NCI-H2107 treated with DMSO at 0.1 percent for 48 hours (cell line): Measurements from ENCODE around the gene SRMS.

Experiments
- DNase-seq: peaks from one replicate; lab custom pipeline; 2025; ENCODE audit not compliant: unreplicated experiment; lab: John Stamatoyannopoulos, UW

The SRMS gene

DNA sequence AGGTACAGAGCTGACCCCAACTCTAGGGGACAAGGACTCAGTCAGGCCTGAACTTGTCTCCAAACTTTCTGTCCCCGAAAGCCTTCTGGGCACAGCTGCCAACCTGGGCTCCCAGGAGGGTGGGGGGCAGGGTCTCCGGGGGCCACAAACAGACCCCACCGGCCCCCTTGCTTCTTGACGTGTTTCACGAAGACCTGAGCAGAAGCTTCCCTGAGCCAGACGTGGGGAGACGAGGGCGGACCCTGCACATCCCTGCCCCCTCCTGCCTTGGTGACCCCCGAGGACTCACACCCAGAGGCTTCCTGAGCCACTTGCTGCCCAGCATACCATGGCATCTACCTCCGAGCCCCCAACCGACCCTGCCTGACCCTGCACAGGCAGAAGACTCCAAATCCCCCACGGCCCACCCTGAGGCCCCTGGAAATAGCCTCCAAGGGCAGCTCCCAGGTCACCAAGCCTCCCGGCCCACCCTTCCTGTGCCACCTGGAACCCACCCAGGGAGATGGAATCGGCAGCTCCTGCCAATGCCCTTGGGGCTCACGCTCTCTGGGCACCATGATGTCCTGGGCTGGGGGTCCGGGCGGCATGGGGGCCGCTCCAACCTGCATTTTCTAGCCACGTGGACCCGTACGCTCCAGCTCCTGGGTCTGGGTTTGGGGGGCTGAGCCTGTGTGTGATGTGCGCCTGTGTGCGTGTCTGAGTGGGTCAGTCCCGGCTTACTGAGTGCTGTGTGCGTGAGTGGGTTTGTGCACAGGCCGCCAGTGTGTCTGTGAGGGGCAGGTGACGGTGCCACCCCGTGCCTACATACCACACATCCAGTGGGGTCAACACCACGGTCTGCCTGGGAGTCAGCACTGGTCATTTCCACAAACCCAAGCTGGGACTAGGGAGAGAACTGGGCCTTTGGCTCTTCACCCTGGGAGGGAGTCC is 7.8 kb downstream of the SRMS start:
- no peak for DNase-seq

DNA sequence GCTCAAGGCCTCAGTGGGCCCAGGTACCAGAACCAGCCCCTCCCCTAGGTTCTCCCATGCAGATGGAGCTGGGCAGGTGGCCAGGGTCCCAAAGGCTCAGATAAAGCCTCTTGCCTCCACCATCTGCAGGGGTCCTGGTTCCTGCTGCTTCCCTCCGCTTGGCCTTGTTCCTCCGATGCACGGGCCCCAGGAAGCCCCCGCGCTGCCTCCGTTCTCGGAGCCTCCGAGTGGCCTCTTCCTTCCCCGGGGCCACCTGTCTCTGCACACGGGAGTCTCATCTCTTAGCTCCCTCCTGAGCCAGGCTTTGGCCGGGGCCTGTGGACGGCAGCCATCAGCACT is 8.5 kb downstream of the SRMS start:
- no peak for DNase-seq

DNA sequence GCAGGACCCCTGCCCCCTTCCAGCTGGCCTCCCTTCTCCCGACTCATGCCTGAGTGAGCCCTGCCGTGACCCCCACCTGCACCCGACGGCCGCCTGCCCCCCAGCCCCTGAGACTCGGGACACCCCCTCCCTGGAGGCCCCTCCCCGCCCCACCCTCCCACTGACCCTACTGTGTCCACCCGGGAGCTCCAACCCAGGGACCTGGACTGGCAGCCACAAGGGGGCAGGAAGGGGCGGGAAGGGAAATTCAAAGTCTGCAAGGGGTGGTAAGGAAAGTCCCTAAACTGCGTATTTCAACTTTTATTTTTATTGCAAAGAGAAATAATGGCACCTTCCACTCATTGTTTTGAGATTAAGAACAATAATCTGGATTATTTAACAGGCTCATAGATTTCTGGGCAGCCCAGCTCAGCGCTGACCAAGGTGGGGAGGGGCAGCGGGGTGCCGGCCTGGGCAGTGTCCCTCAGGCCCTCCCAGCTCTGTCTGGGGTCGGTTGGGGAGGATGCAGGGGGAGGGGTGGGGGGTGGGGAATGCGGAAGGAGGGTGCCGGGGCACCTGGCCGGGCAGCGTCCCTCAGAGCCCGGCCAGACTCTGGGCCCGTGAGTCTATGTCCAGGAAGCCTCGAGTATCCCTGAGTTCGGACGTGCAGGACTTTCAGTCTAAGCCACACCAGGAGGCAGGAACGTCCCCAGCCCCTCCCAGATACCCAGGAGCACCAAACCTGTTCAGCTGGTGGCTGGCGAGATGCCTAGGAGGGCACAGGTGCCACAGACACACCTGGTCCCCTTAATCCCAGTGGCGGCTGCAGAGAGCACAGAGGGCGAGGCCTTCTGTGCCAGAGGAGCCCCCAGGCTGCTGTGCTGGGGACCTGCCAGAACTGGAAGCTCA is 9.1 kb downstream of the SRMS start:
- DNase-seq, result peak; percentile 66

DNA sequence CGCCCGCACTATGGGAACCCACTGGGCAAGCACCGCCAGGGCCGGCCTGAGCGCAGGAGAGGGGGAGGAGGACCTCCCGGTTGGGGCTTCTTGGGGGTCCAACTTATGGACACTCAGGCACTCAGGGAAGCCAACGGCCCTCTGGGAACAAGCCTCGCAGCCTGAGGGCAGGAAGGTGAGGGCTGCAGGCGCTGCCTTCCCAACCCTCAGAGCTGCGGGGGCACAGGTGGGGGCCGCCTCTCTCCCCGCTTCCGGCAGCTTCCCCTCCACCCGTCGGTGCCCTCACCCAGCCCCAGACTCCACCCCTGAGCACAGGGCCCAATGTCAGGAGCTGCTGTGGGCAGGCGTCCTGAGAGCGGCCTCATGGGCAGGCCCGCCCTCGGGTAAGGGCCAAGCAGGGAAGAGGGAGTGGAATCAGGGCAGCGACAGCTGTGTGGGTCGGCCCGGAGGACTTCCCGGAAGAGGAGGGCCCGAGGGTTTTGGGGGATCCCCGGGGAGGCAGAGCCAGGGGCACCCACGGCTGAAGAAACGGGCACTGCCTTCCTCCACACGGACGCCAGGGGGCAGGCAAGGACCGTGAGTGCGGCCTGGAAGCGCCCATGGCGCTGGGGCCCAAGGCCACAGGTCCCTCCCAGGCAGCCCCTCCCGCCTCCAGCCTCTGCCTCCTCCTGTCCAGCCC is 9.9 kb downstream of the SRMS start:
- DNase-seq, result peak; percentile 38

DNA sequence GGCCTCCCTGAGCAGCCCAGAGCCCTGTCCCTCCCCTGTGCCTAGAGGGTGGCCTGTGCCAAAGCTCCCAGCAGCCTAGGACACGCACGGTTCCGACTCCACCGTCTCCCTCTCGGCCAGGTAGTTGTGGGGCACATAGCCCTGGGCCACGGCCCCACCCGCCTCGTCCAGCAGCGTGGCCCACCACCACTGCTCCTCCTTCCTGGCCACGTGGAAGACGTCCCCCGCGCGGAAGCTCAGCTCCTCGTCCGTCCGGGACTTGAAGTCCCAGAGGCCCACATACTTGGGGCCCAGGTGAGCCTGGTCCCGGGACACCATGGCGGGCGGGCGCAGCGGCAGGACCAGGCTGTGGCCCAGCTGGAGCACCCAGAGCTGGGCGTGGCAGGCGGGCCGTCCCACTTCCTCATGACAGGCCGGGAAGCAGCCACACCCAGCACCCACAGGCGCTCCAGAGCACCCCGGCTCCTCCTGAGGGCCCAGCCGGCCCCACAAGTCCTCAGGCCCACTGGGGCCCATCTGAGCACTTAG is 10.5 kb downstream of the SRMS start, which contains the start of gene PTK6:
PTK6 (minus strand) TSS at position 380 of the 528 bp plus-strand sequence; CDS start at position 318, 62 bp downstream.
- no peak for DNase-seq

DNA sequence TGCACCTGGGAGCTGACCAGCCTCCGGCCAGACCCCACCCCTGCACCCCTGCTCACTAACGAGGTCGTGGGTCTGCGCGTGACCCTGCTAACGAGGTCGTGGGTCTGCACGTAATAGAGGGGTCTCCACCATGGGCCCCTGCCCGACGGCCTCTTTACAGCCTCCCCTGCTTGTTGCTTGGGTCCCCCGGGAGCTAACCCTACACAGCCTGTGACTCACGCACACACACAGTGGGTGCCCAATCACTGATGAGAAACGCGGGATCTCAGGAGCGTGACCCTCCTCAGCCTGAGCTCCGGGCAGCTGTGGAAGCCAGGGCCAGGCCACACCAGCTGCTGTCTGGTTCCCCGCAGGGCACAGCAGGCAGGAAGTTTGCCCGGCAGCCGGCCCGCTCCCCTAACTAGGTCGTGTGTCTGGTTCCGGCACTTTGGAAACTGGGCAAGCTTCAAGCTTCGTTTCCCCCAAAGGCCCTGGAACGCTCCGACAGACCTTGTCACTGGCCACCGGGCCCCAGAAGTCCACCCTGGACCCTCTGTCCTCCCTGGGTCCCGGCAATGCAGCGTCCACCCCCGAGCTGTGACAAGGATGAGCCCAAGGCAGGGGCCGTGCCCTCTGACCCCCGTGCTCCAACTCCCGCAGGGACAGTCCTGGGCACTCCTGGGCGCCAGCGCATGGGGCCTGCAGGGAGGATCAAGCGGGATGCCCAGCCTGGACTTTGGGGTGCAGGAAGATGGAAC is 11.1 kb downstream of the SRMS start:
- no peak for DNase-seq

DNA sequence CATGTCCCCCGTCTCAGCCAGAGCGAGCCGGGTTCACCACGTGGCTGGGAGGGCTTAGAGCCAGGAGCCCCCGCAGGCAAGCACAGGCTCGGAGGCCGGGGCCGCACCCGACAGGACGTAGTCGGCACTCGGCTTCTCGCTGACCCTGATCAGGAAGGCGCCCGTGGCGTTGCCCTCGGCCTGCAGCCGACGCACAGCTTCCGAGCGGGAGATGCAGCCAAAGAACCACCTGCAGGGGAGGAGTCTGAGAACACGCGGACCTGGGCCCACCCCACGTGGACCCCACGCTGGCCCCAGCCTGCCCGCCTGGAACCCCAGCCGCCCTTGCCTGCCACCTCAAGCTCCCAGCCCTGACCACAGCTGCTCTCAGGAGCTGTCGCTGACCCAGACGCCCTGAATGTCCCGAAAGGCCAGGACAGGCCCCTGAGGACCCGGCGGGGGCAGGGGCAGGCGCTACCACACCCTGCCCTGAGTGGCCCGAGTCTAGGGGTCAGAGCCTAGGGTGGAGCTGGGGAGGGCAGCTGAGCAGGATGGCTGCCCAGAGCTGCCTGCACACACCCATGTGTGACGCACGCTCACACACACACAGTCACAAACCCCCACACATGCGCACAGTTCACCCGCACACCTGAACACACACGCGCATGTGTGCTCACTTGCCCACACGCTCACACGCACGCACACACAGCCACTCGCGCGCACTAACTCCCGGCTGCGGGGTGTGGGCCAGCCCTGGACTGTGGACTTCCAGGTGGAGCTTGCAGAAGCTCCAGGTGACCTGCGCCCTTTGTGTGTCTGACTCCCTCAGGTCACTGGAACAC is 12.5 kb downstream of the SRMS start:
- DNase-seq, result no peak

DNA sequence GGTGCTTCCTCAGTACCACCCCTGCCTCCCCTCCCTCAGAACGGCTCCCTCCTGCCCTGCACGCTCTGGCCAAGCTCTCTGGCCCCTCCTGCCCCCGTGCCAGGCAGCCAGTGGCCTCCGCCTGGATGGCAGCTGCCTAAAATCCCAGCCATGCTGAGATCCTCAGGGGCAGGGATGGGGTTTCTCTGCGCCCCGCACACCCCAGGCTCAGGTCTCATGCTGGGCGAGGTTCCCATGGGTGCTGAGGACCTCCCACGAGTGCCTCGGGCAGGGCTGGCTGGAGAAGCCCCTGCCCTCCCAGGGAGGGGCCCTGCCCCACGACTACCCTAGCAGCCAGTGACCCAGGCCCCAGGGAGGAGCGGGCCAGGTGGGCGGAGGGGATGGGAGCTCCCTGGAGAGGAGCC is 13.1 kb downstream of the SRMS start:
- no peak for DNase-seq

DNA sequence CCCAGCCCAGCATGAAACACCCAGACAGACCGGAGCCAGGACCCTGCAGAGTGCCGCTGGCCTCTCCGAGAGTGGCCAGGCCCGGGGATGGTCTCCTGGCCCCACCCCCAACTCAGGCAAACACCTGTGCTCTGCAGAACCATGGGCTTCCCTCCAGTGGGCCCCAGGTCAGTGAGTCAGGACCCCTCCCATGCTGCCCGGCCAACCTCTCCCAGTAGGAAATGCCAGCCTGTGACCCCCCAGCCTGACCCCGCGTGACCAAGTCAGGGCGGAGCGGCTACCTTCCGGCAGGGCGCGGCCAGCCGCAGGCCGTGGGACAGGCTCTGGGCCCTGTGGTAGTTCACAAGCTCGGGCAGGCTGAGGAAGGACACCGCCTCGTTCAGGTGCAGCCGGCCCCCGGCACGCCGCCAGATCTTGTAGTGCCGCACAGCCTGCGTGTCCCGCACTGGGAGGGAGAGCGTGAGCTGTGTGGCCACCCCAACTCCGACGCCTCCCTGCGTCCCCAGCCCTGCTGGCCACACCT is 13.6 kb downstream of the SRMS start:
- DNase-seq, result no peak

DNA sequence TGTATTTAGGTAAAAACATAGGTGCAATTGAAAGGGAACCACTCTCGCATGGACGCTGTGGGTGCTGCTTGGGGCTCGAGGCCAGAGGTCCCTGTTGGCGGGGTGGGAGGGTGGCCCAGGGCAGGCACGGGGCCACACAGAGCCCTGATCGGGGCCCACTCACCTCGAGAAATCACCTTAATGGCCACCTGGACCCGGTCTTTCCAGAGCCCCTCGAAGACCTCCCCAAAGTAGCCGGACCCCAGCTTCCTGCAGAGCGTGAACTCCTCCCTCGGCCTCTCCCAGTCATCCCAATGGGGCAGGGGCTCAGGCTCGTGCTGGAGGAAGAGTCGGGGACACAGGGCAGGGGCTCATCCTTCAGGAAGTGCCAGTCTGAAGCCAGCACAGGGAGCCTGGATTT is 14.2 kb downstream of the SRMS start:
- no peak for DNase-seq

DNA sequence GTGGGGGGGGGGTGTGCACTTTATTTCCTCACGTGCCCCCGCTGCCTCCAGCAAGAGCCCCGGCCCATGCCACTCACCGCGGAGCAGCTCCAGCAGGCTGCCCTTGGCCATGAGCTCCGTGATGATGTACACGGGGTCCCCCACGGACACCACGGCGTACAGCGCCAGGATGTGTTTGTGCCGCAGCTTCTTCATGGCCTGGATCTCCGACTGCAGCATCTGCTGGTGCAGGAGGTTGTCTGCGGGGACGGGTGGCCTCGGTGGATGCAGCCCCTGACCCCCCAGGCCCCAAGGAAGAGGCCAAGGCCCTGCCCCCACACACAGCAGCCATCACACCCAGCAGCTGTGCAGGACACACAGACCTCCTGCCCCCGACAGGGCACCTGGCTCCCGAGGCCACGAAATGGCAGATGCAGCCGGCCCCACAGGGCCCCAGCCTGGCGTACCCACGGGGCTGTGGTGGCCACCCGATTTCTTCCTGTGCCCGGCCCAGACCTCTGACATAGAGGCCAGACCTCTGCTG is 15.0 kb downstream of the SRMS start:
- DNase-seq, result no peak

DNA sequence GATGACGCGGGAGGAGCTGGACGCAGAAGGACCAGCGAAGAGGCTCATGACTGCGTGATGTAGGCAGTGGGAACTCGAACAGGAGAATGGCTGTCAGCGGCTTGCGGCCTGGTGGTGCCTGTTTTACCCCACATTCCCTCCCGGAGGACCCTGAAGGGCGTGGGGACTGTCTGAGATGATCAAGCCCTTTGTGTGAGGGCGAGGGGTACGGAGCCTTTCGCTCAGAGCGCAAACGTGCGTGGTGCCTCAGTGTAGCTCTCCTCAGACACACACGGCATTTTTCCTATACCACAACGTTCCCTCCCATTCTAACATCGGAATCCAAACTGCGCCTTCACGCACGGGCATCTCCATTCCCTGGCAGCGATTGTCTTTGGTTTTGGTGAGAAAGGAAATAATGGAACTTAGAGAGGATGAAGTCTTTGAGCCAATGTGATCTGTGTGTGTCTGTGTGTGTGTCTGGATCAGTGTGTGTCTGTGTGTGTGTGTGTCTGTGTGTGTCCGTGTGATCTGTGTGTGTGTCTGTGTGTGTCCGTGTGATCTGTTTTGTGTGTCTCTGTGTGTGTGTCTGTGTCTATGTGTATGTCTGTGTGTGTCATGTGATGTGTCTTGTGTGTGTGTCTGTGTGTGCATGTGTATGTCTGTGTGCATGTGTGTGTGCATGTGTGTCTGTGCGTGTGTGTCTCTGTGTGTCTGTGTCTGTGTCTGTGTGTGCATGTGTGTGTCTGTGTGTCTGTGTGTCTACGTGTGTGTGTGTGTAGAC is 15.7 kb downstream of the SRMS start:
- no peak for DNase-seq

DNA sequence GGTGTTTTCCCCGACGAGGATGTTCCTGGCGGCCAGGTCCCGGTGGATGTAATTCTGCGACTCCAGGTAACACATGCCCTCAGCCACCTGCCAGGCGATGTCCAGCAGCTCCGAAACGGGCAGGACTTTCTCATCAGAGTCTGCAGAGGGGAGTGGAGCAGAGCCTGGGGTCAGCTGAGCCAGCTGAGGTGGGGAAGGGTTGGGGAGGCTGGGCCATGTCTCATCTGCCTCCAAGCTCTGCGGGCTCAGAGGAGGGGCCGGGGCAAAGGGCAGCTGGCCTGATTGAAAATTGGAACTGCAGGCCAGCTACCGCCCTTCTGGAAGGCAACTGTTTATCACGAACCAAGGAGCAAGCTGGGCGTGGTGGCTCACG is 16.8 kb downstream of the SRMS start:
- no peak for DNase-seq

DNA sequence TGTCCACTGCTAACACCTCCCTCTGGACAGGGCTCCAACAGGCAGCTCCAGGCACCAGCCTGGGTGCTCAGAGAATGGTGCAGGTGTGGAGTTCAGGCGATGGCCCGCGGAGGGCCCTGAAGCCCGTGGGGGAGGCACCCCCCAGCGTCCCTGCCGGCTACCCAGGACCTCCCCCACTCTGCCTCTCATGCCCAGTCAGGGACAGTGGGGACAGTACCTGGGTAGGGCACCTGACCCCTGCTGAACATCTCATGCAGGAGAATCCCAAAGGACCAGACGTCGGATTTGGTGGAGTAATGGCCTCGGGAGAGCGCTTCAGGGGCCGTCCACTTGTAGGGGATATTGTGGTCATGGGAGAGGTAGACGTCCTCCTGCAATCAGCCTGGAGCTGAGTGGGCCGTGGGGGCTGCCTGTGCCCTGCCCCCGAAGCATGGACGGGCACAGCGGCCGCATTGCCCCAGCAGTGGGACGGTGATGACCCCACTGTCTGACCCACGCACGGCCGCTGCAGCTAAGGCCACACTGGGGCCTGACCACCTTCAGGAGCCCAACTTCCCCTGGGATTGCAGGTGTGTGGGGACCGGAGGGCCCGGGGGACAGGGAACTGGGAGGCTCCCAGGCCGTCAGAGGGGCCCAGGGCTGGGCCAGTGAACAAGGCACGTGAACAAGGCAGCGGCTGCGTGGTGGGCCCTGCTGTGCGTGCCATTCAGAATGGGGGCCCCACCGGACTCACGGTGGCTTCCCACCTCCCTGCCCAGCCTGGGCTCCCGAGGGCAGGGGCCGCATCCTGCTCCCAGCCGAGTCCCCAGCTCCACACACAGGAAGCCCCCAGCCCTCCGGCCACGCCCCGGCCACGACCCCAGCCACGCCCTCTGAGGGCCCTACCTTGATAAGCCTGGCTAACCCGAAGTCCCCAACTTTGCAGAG is 17.4 kb downstream of the SRMS start:
- no peak for DNase-seq

DNA sequence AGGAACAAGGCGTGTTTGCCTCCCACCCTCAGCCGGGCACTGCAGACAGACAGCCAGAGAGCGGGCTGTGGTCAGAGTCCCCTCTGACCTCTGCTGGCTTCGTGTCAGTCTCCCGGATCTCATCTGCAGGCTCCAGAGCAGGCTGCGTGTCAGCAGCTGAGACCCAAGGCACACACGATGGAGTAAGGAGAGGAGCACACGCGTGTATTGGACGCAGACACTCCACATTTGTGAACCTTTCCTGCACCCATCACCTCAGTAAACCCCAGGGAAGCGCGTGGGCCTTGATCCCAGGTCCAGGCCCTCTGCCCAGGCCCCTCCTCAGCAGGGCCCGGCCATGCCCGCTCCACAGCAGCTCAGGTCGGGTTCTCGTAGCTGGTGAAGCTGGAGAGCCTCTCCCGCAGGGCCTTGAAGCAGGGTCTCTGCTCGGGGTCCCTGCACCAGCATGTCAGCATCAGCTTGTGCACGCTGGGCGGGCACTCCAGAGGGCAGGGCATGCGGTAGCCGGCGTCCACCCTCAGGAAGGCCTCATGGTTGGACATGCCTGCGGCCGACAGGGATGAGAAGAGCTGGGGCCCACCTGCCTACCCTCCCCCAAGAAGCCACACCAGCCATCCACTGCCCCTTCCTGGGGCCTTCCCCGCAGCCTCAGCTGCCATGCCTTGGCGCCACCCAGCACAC is 18.2 kb downstream of the SRMS start:
- DNase-seq, result no peak

DNA sequence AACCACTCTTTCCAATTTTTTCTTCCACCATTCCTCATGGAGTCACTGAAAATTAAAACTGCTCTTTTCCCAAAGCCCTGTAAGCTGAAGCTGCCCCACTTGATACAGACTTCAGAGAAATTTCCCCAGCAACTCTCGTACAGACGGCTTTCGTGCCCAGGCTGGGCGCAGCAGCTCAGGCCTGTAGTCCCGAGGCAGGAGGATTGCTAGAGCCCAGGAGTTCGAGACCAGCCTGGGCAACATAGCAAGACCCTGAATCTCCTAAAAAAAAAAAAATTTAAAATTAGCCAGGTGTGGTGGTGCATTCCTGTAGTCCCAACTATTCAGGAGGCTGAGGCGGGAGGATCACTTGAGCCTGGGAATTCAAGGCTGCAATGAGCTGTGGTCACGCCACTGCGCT is 20.4 kb downstream of the SRMS start:
- DNase-seq, result no peak

DNA sequence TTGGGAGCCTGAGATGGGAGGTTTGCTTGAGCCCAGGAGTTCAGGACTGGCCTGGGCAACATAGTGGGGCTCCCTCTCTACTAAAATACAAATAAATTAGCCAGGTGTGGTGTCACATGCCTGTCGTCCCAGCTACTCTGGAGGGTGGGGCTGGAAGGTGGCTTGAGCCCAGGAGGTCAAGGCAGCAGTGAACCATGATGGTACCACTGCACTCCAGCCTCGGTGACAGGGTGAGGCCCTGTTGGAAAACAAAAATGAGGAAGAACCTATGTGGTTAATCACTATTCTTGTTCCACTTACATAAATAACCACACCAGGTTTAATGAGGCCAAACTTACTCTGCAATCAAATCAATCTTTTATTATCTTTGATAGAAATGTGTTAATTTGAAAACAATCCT is 21.6 kb downstream of the SRMS start:
- no peak for DNase-seq
